DOHH2 (cell line): Measurements from ENCODE around the gene MAP6.

ENCODE experiments used
- H3F3A ChIP-seq: fragments of 200-600 bp; sonication (generic), shearing (Covaris generic); 2 replicates; pipeline ENCODE4 v1.6.0; 2016; ENCODE audit warnings: antibody characterized with exemption, mild to moderate bottlenecking; ENCODE audit not compliant: control insufficient read depth, insufficient read depth
- H3K27ac ChIP-seq: fragments of 200-600 bp; sonication (generic); 2 replicates; pipeline ENCODE4 v1.5.1; 2014; ENCODE audit warnings: low read depth, mild to moderate bottlenecking, low read length, moderate library complexity
- H3K27me3 ChIP-seq: fragments of 200-600 bp; sonication (generic); 2 replicates; pipeline ENCODE4 v1.6.1; 2014; ENCODE audit warnings: mild to moderate bottlenecking, low read length, mixed read lengths; ENCODE audit not compliant: control insufficient read depth
- H3K36me3 ChIP-seq: fragments of 200-600 bp; sonication (generic); 2 replicates; pipeline ENCODE4 v1.6.1; 2014; ENCODE audit warnings: mild to moderate bottlenecking, low read length, moderate library complexity, mixed read lengths; ENCODE audit not compliant: control insufficient read depth
- H3K4me1 ChIP-seq: fragments of 200-600 bp; sonication (generic); 2 replicates; pipeline ENCODE4 v1.6.1; 2014; ENCODE audit warnings: mild to moderate bottlenecking, low read length, mixed read lengths; ENCODE audit not compliant: control insufficient read depth
- H3K4me2 ChIP-seq: fragments of 200-600 bp; sonication (generic); 2 replicates; pipeline ENCODE4 v1.6.0; 2014; ENCODE audit warnings: mild to moderate bottlenecking, low read length, moderate library complexity
- H3K4me3 ChIP-seq: fragments of 200-600 bp; sonication (generic); 2 replicates; pipeline ENCODE4 v1.5.1; 2014; ENCODE audit warnings: mild to moderate bottlenecking, low read length, mixed read lengths
- H3K79me2 ChIP-seq: fragments of 200-600 bp; sonication (generic); 2 replicates; pipeline ENCODE4 v1.6.1; 2014; ENCODE audit warnings: mild to moderate bottlenecking, low read length, mixed read lengths; ENCODE audit not compliant: control insufficient read depth
- H3K9me2 ChIP-seq: fragments of 200-600 bp; sonication (generic); replicated peaks from 2 replicates; pipeline ENCODE4 v1.6.1; 2014; ENCODE audit warnings: mild to moderate bottlenecking, low read length, mixed read lengths; ENCODE audit not compliant: control insufficient read depth
- H3K9me3 ChIP-seq: fragments of 200-600 bp; sonication (generic); 2 replicates; pipeline ENCODE4 v1.6.1; 2014; ENCODE audit warnings: antibody characterized with exemption, low read length, mixed read lengths; ENCODE audit not compliant: control insufficient read depth, insufficient read depth
- H4K20me1 ChIP-seq: fragments of 200-600 bp; sonication (generic); 2 replicates; pipeline ENCODE4 v1.6.0; 2014; ENCODE audit warnings: low read depth, mild to moderate bottlenecking, antibody characterized with exemption, low read length, moderate library complexity; ENCODE audit not compliant: control insufficient read depth, insufficient read depth
- EZH2phosphoT487 ChIP-seq: fragments of 200-600 bp; sonication (generic); IDR thresholded peaks from 2 replicates; pipeline ENCODE4 v1.6.1; 2017; ENCODE audit warnings: borderline replicate concordance, mild to moderate bottlenecking, antibody characterized with exemption, low read length, moderate library complexity, mixed read lengths
- TF ChIP-seq, protein P1 (sequence below): fragments of 200-600 bp; sonication (generic); IDR thresholded peaks from one replicate; pipeline ENCODE4 v1.5.1; 2014; ENCODE audit warnings: antibody characterized with exemption, mild to moderate bottlenecking, low read depth, low read length; ENCODE audit not compliant: poor library complexity, severe bottlenecking

MAP6 gene

DNA sequence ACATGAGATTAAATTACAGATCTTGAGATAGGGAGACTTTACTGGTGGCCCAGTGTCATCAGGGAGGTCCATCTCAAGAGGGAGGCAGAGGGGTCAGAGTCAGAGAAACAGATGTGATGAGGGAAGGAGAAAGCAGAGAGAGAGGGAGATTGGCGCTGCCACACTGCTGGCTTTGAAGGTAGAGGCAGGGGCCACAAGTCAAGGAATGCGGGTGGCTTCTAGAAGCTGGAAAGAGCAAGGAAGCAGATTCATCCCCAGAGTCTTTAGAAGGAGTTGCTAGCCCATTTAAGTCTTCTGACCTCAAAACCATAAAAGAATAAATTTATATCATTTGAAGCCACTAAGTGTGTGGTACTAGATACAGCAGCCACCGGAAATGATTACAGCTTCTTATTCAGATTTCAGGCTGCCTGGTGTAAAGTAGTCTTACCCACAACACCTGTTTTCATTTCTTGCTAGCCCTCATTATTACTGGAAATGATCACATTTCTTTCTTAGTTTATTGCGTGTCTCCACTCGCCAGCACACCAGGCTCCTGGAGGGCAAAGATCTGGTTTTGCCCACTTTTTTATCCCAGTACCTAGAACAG is 119.4 kb downstream of the MAP6 start:
- no peaks in the 10 kb centered on the region for H3K36me3 ChIP-seq
- H3K9me2 ChIP-seq, result no peaks in the 10 kb centered on the region
- H3K4me2 ChIP-seq, result no peak overlapping the region
- no peaks in the 10 kb centered on the region for H3F3A ChIP-seq
- H3K9me3 ChIP-seq, result no peaks in the 10 kb centered on the region
- peaks cover 4% of the 10 kb centered on the region for H3K27me3 ChIP-seq
- TF ChIP-seq EZH2phosphoT487, result no peak
- TF ChIP-seq, protein P1, sequence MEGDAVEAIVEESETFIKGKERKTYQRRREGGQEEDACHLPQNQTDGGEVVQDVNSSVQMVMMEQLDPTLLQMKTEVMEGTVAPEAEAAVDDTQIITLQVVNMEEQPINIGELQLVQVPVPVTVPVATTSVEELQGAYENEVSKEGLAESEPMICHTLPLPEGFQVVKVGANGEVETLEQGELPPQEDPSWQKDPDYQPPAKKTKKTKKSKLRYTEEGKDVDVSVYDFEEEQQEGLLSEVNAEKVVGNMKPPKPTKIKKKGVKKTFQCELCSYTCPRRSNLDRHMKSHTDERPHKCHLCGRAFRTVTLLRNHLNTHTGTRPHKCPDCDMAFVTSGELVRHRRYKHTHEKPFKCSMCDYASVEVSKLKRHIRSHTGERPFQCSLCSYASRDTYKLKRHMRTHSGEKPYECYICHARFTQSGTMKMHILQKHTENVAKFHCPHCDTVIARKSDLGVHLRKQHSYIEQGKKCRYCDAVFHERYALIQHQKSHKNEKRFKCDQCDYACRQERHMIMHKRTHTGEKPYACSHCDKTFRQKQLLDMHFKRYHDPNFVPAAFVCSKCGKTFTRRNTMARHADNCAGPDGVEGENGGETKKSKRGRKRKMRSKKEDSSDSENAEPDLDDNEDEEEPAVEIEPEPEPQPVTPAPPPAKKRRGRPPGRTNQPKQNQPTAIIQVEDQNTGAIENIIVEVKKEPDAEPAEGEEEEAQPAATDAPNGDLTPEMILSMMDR, result no peak
- H3K27ac ChIP-seq, result no peak overlapping the region
- no peaks in the 10 kb centered on the region for H3K79me2 ChIP-seq
- no peak overlapping the region for H3K4me3 ChIP-seq
- peaks cover 13% of the 10 kb centered on the region for H3K4me1 ChIP-seq
- H4K20me1 ChIP-seq, result no peaks in the 10 kb centered on the region

DNA sequence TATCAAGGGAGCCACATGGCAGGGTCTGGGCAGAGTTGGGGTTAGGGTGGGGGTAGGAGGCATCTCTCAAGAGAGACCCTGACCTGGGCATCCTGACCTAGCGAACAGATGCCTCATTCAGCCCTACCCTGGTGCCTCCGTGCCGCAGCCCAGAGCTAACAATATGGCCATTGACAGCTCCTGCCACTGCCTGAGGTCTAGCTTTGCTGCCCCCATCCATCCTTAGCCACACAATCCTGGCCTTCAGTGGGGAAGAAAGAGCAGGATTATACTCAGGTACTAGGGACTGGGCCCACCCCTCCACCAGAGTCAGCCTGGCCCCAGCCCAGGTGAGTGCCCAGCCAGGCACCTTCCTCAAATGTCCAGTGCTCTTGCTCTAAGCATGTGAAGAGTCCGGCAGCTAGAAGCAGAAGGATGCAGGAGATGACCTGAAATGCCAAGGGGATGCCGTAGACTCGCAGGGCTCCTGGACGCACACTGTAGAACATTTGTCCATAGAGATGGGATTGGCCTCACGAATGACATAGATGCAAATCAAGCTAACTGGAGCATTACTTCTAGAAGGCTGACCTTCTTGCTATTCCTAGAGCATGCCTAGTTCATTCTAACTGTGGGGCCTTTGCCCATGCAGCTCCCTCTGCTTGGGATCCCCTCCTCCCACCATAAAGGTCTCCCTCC is 120.1 kb downstream of the MAP6 start:
- no peaks in the 10 kb centered on the region for H3K36me3 ChIP-seq
- H3F3A ChIP-seq, result no peaks in the 10 kb centered on the region
- H3K27me3 ChIP-seq, result peaks cover 4% of the 10 kb centered on the region
- no peaks in the 10 kb centered on the region for H3K9me3 ChIP-seq
- no peaks in the 10 kb centered on the region for H4K20me1 ChIP-seq
- H3K4me3 ChIP-seq, result no peak overlapping the region
- no peaks in the 10 kb centered on the region for H3K79me2 ChIP-seq
- no peak for TF ChIP-seq EZH2phosphoT487
- TF ChIP-seq, protein P1, result no peak
- no peak overlapping the region for H3K4me2 ChIP-seq
- no peaks in the 10 kb centered on the region for H3K9me2 ChIP-seq
- no peak overlapping the region for H3K27ac ChIP-seq
- H3K4me1 ChIP-seq, result peaks cover 13% of the 10 kb centered on the region

DNA sequence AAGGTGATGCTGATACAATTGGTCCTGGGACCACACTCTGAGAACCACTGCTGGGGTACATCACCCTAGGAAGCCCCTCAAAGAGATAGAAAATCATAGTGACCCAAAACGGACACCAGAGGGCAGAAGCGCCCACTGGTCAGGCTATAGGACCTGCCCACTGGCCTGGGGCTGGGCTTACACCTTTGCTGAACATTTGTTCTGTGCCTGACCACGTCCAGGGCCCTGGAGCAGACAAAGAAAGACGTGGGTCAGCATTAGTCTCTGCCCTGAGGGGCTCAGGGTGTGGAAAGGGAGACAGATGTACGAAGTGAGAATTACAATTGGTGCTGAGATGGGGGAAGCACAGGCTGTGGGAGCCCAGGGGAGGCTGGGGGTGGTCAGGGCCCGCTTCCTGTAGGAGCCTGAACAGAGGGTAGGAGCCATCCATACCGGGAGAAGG is 121.2 kb downstream of the MAP6 start:
- Histone ChIP-seq H3K4me3 (no peak overlapping the region), H3K9me3 (no peaks in the 10 kb centered on the region), H4K20me1 (no peaks in the 10 kb centered on the region), H3K27ac (no peak overlapping the region), H3F3A (no peaks in the 10 kb centered on the region), H3K27me3 (peaks cover 4% of the 10 kb centered on the region), H3K79me2 (no peaks in the 10 kb centered on the region), H3K9me2 (no peaks in the 10 kb centered on the region), H3K4me1 (peaks cover 13% of the 10 kb centered on the region), H3K4me2 (no peak overlapping the region), H3K36me3 (no peaks in the 10 kb centered on the region)
- TF ChIP-seq, protein P1, result peak; percentile 90
- no peak for TF ChIP-seq EZH2phosphoT487
